HEK293 (cell line): ENCODE measurements around the gene USP12.

Experiments
- EGR2 ChIP-seq: fragments of 450-650 bp; formaldehyde crosslinking; IDR thresholded peaks from 2 replicates; pipeline ENCODE4 v1.5.1; 2016; ENCODE audit warnings: low read depth, missing biosample characterization, missing genetic modification characterization
- MZF1 ChIP-seq: fragments of 450-650 bp; formaldehyde crosslinking; IDR thresholded peaks from 2 replicates; pipeline ENCODE4 v1.5.1; 2017; ENCODE audit warnings: missing biosample characterization, missing genetic modification characterization, borderline replicate concordance
- ZBTB17 ChIP-seq: fragments of 450-650 bp; formaldehyde crosslinking; IDR thresholded peaks from 2 replicates; pipeline ENCODE4 v1.5.1; 2016; ENCODE audit warnings: missing biosample characterization, missing genetic modification characterization
- ZBTB21 ChIP-seq: fragments of 450-650 bp; formaldehyde crosslinking; IDR thresholded peaks from 2 replicates; pipeline ENCODE4 v1.5.1; 2017; ENCODE audit warnings: missing biosample characterization, missing genetic modification characterization
- ZNF114 ChIP-seq: fragments of 450-650 bp; formaldehyde crosslinking; IDR thresholded peaks from 2 replicates; pipeline ENCODE4 v1.5.0; 2017; ENCODE audit warnings: missing biosample characterization, missing genetic modification characterization
- ZNF274 ChIP-seq, 2 experiments: fragments of 200-500 bp in 1 of 2; fragments of 450-650 bp in 1 of 2; sonication (Bioruptor generic) in 1 of 2; formaldehyde crosslinking in 1 of 2; IDR thresholded peaks; 2 replicates each; pipeline versions ENCODE4 v1.5.1 to v1.6.1; 2014 to 2016; ENCODE audit warnings: borderline replicate concordance in 1 of 2, inconsistent platforms in 1 of 2, low read length in 1 of 2, missing biosample characterization in 1 of 2, missing genetic modification characterization in 1 of 2
- ZNF311 ChIP-seq: fragments of 450-650 bp; formaldehyde crosslinking; IDR thresholded peaks from 2 replicates; pipeline ENCODE4 v1.5.1; 2017; ENCODE audit warnings: missing biosample characterization, missing genetic modification characterization, borderline replicate concordance
- ZNF423 ChIP-seq: fragments of 450-650 bp; formaldehyde crosslinking; IDR thresholded peaks from 2 replicates; pipeline ENCODE4 v1.5.1; 2016; ENCODE audit warnings: missing biosample characterization, missing genetic modification characterization
- ZNF624 ChIP-seq: fragments of 450-650 bp; formaldehyde crosslinking; IDR thresholded peaks from 2 replicates; pipeline ENCODE4 v1.5.1; 2017; ENCODE audit warnings: missing biosample characterization, missing genetic modification characterization
- ZNF747 ChIP-seq: fragments of 450-650 bp; formaldehyde crosslinking; IDR thresholded peaks from 2 replicates; pipeline ENCODE4 v1.5.1; 2016; ENCODE audit warnings: missing biosample characterization, missing genetic modification characterization
- TF ChIP-seq, protein P1 (sequence below): fragments of 450-650 bp; formaldehyde crosslinking; IDR thresholded peaks from 2 replicates; pipeline ENCODE4 v1.5.1; 2016; ENCODE audit warnings: missing biosample characterization, missing genetic modification characterization
- TF ChIP-seq, protein P2 (sequence below): fragments of 450-650 bp; formaldehyde crosslinking; IDR thresholded peaks from 2 replicates; pipeline ENCODE4 v1.5.1; 2016; ENCODE audit warnings: missing biosample characterization, missing genetic modification characterization
- TF ChIP-seq, protein P3 (sequence below): fragments of 450-650 bp; formaldehyde crosslinking; IDR thresholded peaks from 2 replicates; pipeline ENCODE4 v1.5.1; 2016; ENCODE audit warnings: missing biosample characterization, missing genetic modification characterization
- TF ChIP-seq, protein P4 (sequence below): fragments of 450-650 bp; formaldehyde crosslinking; IDR thresholded peaks from 2 replicates; pipeline ENCODE4 v1.5.1; 2016; ENCODE audit warnings: missing biosample characterization, missing genetic modification characterization

DNA sequence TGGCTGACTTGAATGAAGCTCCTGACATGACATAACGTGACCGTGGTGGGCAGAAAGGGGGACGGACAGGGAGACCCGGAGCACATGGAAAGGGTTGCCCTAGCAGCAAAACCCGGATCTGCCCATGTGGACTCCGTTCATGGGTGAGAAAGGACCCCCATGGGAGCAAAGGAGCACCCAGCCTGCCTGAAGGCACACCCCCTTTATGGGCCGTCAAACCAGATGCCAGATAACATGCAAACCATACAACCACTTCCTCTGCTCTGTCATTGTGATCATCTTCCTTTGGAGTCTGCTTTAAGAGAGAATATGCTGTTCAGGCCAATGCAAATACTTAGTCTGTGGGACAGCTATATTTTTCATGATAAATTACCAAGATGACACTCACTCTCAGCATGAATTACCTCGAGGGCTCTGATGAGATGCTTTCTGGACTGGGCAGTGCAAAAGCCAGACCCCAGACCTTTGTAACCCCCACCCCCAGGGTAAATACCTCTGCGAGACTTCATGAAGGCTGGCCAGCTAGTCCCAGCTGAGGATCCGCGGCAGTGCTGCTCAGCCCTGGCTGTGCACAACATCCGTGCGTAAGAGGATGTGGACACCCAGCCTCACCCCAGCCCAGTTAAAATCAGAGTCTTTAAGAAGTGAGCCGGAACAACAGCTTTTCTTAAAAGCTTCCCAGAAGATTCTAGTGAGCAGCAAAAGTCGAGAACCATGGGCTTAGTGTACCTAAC is 126.6 kb downstream of the USP12 start:
- TF ChIP-seq ZNF114 (tag by site-specific recombination) (no peak), EGR2 (tag by site-specific recombination) (no peak), ZNF274 (IDR thresholded peaks at IDR 0.05; ENCODE audit: low read length) (no peak), ZNF274 (tag by site-specific recombination; IDR thresholded peaks at IDR 0.05; ENCODE audit: borderline replicate concordance) (no peak), ZBTB21 (tag by site-specific recombination) (no peak), ZNF311 (no peak), ZNF423 (tag by site-specific recombination) (no peak), MZF1 (tag by site-specific recombination) (no peak), ZNF624 (tag by site-specific recombination) (no peak), ZNF747 (tag by site-specific recombination) (no peak), ZBTB17 (tag by site-specific recombination) (no peak)
- TF ChIP-seq, protein P1, sequence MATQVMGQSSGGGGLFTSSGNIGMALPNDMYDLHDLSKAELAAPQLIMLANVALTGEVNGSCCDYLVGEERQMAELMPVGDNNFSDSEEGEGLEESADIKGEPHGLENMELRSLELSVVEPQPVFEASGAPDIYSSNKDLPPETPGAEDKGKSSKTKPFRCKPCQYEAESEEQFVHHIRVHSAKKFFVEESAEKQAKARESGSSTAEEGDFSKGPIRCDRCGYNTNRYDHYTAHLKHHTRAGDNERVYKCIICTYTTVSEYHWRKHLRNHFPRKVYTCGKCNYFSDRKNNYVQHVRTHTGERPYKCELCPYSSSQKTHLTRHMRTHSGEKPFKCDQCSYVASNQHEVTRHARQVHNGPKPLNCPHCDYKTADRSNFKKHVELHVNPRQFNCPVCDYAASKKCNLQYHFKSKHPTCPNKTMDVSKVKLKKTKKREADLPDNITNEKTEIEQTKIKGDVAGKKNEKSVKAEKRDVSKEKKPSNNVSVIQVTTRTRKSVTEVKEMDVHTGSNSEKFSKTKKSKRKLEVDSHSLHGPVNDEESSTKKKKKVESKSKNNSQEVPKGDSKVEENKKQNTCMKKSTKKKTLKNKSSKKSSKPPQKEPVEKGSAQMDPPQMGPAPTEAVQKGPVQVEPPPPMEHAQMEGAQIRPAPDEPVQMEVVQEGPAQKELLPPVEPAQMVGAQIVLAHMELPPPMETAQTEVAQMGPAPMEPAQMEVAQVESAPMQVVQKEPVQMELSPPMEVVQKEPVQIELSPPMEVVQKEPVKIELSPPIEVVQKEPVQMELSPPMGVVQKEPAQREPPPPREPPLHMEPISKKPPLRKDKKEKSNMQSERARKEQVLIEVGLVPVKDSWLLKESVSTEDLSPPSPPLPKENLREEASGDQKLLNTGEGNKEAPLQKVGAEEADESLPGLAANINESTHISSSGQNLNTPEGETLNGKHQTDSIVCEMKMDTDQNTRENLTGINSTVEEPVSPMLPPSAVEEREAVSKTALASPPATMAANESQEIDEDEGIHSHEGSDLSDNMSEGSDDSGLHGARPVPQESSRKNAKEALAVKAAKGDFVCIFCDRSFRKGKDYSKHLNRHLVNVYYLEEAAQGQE (tag by site-specific recombination): no peak
- TF ChIP-seq, protein P2, sequence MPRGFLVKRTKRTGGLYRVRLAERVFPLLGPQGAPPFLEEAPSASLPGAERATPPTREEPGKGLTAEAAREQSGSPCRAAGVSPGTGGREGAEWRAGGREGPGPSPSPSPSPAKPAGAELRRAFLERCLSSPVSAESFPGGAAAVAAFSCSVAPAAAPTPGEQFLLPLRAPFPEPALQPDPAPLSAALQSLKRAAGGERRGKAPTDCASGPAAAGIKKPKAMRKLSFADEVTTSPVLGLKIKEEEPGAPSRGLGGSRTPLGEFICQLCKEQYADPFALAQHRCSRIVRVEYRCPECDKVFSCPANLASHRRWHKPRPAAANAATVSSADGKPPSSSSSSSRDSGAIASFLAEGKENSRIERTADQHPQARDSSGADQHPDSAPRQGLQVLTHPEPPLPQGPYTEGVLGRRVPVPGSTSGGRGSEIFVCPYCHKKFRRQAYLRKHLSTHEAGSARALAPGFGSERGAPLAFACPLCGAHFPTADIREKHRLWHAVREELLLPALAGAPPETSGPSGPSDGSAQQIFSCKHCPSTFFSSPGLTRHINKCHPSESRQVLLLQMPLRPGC (tag by site-specific recombination): no peak
- TF ChIP-seq, protein P3, sequence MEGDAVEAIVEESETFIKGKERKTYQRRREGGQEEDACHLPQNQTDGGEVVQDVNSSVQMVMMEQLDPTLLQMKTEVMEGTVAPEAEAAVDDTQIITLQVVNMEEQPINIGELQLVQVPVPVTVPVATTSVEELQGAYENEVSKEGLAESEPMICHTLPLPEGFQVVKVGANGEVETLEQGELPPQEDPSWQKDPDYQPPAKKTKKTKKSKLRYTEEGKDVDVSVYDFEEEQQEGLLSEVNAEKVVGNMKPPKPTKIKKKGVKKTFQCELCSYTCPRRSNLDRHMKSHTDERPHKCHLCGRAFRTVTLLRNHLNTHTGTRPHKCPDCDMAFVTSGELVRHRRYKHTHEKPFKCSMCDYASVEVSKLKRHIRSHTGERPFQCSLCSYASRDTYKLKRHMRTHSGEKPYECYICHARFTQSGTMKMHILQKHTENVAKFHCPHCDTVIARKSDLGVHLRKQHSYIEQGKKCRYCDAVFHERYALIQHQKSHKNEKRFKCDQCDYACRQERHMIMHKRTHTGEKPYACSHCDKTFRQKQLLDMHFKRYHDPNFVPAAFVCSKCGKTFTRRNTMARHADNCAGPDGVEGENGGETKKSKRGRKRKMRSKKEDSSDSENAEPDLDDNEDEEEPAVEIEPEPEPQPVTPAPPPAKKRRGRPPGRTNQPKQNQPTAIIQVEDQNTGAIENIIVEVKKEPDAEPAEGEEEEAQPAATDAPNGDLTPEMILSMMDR (tag by site-specific recombination): no peak
- TF ChIP-seq, protein P4, sequence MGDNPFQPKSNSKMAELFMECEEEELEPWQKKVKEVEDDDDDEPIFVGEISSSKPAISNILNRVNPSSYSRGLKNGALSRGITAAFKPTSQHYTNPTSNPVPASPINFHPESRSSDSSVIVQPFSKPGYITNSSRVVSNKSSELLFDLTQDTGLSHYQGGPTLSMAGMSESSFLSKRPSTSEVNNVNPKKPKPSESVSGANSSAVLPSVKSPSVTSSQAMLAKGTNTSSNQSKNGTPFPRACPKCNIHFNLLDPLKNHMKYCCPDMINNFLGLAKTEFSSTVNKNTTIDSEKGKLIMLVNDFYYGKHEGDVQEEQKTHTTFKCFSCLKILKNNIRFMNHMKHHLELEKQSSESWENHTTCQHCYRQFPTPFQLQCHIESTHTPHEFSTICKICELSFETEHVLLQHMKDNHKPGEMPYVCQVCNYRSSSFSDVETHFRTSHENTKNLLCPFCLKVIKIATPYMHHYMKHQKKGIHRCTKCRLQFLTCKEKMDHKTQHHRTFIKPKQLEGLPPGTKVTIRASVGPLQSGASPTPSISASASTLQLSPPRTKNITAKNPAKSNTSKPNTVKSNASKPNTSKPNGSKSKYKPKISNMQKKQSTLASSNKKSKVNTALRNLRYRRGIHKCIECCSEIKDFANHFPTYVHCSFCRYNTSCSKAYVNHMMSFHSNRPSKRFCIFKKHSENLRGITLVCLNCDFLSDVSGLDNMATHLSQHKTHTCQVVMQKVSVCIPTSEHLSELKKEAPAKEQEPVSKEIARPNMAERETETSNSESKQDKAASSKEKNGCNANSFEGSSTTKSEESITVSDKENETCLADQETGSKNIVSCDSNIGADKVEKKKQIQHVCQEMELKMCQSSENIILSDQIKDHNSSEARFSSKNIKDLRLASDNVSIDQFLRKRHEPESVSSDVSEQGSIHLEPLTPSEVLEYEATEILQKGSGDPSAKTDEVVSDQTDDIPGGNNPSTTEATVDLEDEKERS (tag by site-specific recombination): no peak
